SHP77 treated with DMSO at 0.1 percent for 48 hours (cell line): ENCODE data around the gene KISS1R.
"Not testable (repeated sequence)": the region's sequence is repeated elsewhere in the genome, so short reads cannot be mapped to it uniquely, and the experiment has no call there.

Source experiments
- DNase-seq: peaks from one replicate; lab custom pipeline; 2025; lab: John Stamatoyannopoulos, UW

The KISS1R gene

GRCh38 chr19:917323-918151 lies at the start of gene KISS1R:
KISS1R (plus strand) TSS chr19:917333; CDS start chr19:917503, 170 bp downstream.
- DNase-seq, result peak; percentile 33

DNA sequence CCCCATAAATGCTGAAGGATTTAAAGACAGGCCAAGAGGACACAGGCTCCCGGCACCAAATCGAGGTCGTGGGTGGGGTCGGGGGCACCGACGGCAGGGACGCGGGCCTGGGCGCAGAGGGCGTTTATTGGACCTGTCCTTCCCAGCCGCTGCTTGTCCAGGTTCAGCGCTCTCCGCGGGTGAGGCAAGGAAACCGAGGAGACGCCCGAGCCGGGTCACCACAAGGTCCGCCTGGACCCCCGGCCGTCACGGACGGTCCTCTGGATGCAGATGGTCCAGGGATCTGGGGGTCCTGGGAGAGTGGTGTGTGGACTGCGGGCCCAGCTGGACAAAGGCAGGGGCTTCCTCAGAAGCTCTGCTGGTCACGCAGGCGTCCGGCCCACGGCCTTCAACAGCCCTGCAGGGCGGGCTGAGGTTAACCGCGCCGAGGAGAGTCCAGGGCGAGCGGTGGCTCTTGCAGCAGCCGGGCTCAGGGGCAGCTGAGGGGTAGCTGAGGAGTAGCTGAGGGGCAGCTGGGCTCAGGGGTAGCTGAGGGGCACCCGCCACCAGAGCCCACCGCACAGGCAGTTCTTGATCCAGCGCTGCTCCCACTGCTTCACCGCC lies 49.2 kb upstream of the KISS1R start:
- DNase-seq, result no peak

DNA sequence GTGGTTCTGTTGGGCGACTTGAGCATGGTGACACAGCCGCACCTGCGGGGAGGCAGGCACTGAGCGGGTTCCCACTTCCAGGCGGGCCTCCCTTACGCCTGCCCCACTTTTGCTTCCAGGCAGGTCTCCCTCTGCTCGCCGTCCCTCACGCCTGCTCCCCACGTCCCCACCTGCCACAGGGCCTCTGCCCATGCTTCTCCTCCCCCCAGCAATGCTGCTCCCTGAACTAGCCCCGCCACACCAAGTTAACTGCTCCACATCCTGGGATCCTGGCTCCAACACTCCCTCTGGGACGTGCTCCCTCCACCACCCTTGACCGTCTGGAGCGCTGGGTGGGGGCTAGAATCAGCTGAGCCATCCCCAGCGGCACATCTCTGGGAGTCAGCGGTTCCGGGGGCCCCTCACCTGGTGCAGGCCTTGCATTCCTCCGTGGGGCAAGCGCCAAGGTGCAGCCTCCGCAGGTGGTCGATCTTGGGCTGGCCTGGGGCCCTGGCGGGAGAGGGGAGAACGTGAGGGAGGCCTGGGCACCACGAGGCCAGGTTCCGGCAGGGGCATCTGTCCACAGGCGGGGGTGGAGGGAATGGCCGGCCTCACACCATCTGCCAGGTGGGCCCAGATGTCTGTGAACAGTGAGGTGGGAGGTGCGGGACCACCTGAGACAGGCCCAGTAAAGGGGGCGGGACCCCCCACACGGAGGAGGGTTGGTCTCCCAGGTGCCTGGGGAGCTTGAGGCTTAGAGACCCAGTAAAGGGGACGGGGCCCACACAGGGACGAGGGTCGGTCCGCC lies 48.5 kb upstream of the KISS1R start:
- no peak for DNase-seq

GRCh38 chr19:869245-870177 lies 47.6 kb upstream of the KISS1R start:
- no peak for DNase-seq

- no peak for DNase-seq
Observed at GRCh38 chr19:870314-870713, 46.8 kb upstream of the KISS1R start.

- peak; percentile 80 for DNase-seq
Observed at GRCh38 chr19:870963-871401, 46.2 kb upstream of the KISS1R start.

DNA sequence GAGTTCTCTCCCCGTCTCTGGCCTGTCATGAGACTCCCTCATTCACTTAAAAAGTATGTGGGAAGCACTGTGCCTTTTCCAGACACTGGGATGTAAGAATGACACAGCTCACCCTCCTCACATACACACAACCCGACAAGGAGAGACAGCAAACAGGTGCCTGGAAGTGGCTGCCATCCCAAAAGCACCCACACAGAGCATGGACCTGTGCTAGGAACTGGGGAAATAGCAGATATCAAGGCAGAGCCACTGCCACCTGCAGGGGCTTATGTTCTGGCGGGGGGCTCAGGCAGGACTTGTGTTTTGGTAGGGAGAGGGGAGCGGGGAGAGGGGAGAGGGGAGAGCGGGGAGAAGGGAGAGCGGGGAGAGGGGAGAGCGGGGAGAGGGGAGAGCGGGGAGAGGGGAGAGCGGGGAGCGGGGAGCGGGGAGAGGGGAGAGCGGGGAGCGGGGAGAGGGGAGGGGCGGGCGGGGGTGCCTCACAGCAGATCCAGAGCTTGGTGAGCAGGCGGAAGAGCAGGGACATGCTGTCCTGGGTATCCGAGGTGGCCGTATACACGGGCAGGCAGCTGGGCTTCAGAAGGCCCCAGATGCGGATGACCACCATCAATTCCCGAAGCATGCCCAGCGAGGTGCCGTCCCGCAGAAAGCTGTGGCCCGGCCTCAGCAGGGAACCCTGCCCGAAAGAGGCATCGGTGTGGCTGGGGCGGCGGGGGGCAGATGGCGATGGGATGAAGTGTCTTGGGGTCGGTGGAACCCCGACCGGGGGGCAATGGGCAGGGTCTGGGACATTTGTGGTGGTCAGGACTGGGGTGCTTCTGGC lies 45.5 kb upstream of the KISS1R start:
- DNase-seq, result no peak

DNA sequence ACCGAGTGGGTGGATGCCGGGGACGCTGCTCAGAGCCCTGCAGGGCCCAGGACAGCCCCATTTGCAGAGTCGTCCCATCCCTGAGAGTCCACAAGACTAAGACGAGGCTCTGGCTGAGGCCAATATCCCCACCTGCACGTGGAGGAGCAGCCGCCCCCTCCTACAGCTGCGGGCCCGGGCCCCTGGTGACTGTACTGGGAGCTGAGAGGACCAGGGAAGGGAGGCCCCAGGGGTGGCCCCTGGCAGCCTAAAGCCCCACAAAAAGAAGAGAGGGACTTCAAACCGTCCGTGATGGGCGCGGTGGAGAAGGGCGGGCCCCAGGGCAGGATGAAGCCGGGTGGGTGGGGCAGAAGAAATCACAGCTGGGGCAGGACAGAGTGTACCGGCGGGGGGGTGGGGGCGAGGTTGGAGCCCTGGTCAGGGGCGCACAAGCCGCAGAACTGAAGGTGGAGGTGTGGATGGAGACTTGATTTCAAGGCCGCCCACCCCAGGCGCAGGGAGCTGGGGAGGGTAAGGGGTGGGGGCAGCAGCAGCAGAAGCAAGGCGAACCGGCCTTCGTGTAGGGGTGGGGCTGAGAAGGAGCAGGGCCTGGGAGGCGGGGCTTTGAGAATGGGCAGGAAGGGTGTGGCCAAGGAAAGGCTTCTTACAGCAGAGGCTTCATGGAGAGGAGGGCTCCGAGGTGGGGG lies 44.7 kb upstream of the KISS1R start:
- DNase-seq, result no peak

DNA sequence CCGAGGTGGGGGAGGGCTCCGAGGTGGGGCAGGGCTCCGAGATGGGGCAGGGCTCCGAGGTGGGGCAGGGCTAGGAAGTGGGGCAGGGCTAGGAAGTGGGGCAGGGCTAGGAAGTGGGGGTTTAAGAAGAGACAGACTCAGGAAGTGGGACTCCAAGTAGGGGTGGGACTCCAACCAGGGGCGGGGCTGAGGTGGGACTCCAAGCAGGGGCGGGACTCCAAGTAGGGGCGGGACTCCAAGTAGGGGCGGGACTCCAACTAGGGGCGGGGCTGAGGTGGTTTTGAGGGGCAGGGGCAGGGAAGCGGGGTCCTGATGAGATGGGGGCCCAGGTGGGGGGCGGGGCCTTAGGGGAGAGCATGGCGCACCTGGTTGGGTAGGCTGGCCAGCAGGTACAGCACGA lies 44.0 kb upstream of the KISS1R start:
- no peak for DNase-seq

DNA sequence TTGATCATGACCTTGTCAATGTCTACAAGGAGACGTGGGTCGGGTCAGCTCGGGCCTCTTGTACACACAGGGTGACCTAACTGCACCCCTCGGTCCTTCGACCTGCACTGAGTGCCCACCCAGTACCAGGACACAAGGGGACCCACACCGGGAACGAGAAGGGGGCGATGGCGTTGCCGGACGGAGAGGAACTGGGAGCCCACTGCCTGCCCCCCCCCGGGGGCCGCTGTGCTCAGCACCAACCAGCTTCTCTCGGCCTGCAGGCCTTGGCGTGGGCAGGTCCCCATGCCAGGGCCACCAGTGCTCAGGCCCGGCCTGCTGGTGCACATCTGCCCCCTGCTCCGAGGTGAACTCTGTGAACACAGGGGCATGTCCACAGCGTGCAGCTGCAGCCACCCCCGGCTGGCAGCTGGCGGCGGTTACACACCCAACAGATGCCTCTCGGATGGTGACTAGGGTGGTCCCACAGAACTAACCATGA lies 43.5 kb upstream of the KISS1R start:
- DNase-seq, result no peak

- no peak for DNase-seq
Observed at GRCh38 chr19:875265-875879, 41.8 kb upstream of the KISS1R start.

DNA sequence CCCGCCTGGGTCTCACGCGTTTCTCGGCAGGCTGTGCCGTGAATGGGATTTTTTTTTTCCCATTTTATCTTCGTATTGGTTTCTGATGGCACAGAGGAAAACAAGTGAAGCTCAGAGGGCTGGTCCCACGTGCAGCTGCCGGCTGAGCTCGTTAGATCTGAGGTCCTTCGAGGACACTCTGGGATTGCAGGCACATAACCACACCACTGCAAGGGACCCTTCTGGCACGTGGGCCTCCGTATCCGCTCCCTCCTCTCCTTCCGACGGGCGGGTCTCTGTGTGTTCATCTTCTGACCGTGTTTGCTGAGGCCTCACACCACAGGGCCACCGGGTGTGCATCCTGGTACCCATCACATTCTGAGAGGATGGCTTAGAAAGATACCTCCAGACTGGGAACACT lies 41.0 kb upstream of the KISS1R start:
- no peak for DNase-seq

GRCh38 chr19:876780-877314 lies 40.3 kb upstream of the KISS1R start:
- no peak for DNase-seq

DNA sequence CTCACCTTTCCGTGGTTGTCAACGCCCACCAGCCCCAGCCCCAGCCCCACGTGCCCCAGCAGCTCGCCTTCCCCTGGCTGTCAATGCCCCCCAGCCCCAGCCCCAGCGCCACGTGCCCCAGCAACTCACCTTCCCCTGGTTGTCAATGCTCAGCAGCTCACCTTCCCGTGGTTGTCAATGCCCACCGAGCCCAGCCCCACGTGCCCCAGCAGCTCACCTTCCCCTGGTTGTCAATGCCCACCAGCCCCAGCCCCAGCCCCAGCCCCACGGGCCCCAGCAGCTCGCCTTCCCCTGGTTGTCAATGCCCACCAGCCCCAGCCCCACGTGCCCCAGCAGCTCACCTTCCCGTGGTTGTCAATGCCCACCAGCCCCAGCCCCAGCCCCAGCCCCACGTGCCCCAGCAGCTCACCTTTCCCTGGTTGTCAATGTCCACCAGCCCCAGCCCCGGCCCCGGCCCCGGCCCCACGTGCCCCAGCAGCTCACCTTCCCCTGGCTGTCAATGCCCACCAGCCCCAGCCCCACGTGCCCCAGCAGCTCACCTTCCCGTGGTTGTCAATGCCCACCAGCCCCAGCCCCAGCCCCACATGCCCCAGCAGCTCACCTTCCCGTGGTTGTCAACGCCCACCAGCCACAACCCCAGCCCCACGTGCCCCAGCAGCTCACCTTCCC lies 39.0 kb upstream of the KISS1R start:
- DNase-seq, result not testable (repeated sequence)

GRCh38 chr19:878751-879561 lies 38.2 kb upstream of the KISS1R start:
- DNase-seq, result not testable (repeated sequence)

DNA sequence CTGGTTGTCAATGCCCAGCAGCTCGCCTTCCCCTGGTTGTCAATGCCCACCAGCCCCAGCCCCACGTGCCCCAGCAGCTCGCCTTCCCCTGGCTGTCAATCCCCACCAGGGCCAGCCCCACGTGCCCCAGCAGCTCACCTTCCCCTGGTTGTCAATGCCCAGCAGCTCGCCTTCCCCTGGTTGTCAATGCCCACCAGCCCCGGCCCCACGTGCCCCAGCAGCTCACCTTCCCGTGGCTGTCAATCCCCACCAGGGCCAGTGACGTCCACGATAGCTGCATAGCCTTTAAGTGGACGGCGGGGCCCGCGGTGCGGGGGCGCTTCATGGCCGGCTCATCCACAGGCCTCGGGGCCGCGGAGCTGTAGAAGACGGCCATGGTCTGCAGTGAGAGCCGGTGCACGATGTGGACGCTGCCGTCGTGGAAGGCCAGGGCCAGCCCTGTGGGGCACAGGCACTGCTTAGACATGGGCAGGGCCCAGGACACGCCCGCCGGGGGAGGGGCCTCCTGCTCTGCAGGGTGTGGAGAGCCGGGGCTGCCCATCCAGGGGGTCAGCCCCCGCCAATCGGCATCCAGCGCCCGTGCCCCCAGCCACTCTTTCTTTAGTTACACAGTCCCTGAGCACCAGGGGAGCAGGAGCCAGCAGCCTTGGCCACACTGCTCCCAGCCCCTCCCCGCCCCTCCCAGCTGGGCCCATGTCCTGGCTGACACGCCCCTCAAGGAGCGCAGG lies 37.3 kb upstream of the KISS1R start:
- no peak for DNase-seq
